GM23338 (cell line): ENCODE data around the gene NTN3. TPM values are rescaled to one million over a fixed set of nuclear protein-coding genes. Genes with fewer than 3 reads are reported as not detected.

ENCODE experiments used
- ATAC-seq: fragments of 200-7000 bp; cut with Tn5 transposase; 3 replicates; pipeline ENCODE4 v1.9.1; 2020
- DNase-seq: peaks from one replicate; pipeline ENCODE4 v3.0.0-alpha.2; 2015; ENCODE audit warnings: low spot score
- H2AFZ ChIP-seq: fragments of 200-600 bp; sonication (generic); 2 replicates; pipeline ENCODE4 v1.8.0; 2016; ENCODE audit warnings: antibody characterized with exemption, mild to moderate bottlenecking, moderate library complexity
- H3F3A ChIP-seq: fragments of 200-600 bp; sonication (generic); replicated peaks from 2 replicates; pipeline ENCODE4 v1.8.0; 2017; ENCODE audit warnings: antibody characterized with exemption, mixed run types, low read depth
- H3K27ac ChIP-seq: fragments of 200-600 bp; sonication (generic); 2 replicates; pipeline ENCODE4 v1.6.1; 2016; ENCODE audit warnings: low read depth
- H3K27me3 ChIP-seq: fragments of 200-600 bp; sonication (generic); 2 replicates; pipeline ENCODE4 v1.8.0; 2016; ENCODE audit warnings: mild to moderate bottlenecking, mixed run types, moderate library complexity; ENCODE audit not compliant: insufficient read depth
- H3K36me3 ChIP-seq: fragments of 200-600 bp; sonication (generic); 2 replicates; pipeline ENCODE4 v1.8.0; 2016; ENCODE audit warnings: mild to moderate bottlenecking; ENCODE audit not compliant: insufficient read depth
- H3K4me1 ChIP-seq: fragments of 200-600 bp; sonication (generic); 2 replicates; pipeline ENCODE4 v1.8.0; 2016; ENCODE audit warnings: mild to moderate bottlenecking, moderate library complexity; ENCODE audit not compliant: insufficient read depth
- H3K4me2 ChIP-seq: fragments of 200-600 bp; sonication (generic); 2 replicates; pipeline ENCODE4 v1.7.1; 2017; ENCODE audit warnings: mixed run types
- H3K4me3 ChIP-seq: fragments of 200-600 bp; sonication (generic); 2 replicates; pipeline ENCODE4 v1.6.1; 2016; ENCODE audit warnings: mixed run types
- H3K79me2 ChIP-seq: fragments of 200-600 bp; sonication (generic); replicated peaks from 2 replicates; pipeline ENCODE4 v1.8.0; 2017; ENCODE audit warnings: mild to moderate bottlenecking; ENCODE audit not compliant: insufficient read depth
- H3K9me2 ChIP-seq: fragments of 200-600 bp; sonication (generic); 2 replicates; pipeline ENCODE4 v1.8.0; 2017; ENCODE audit not compliant: insufficient read depth
- H4K20me1 ChIP-seq: fragments of 200-600 bp; sonication (generic); replicated peaks from 2 replicates; pipeline ENCODE4 v1.8.0; 2017; ENCODE audit warnings: mild to moderate bottlenecking; ENCODE audit not compliant: insufficient read depth
- H3K27ac Mint-ChIP-seq: 2 replicates; pipeline ENCODE4 v1.8.0; 2020; ENCODE audit warnings: inconsistent platforms, mild to moderate bottlenecking, moderate library complexity, mixed read lengths
- H3K27me3 Mint-ChIP-seq: 3 replicates; pipeline ENCODE4 v1.8.0; 2022; ENCODE audit warnings: low read depth, mild to moderate bottlenecking, moderate library complexity, mixed read lengths, inconsistent platforms; ENCODE audit not compliant: insufficient read depth, poor library complexity
- H3K36me3 Mint-ChIP-seq: 3 replicates; pipeline ENCODE4 v1.8.0; 2021; ENCODE audit warnings: low read depth, mild to moderate bottlenecking, inconsistent platforms, moderate library complexity, mixed read lengths
- H3K4me1 Mint-ChIP-seq: 3 replicates; pipeline ENCODE4 v1.8.0; 2020; ENCODE audit warnings: mild to moderate bottlenecking, inconsistent platforms, mixed read lengths
- H3K4me3 Mint-ChIP-seq: 3 replicates; pipeline ENCODE4 v1.8.0; 2021; ENCODE audit warnings: moderate library complexity, mild to moderate bottlenecking, inconsistent platforms, mixed read lengths
- H3K9me3 Mint-ChIP-seq: 3 replicates; pipeline ENCODE4 v1.8.0; 2020; ENCODE audit warnings: moderate library complexity, mild to moderate bottlenecking, inconsistent platforms, mixed read lengths
- CREB1 ChIP-seq: fragments of 250-450 bp; sonication (Bioruptor Pico); IDR thresholded peaks from 2 replicates; pipeline ENCODE4 v1.5.0; 2020; ENCODE audit warnings: low read depth, mild to moderate bottlenecking, moderate library complexity
- CTCF ChIP-seq, 2 experiments: fragments of 200-600 bp in 1 of 2; sonication (generic) in 1 of 2; conservative IDR thresholded peaks; 2 replicates each; pipeline versions ENCODE4 v1.5.1 to v1.6.1; 2016 to 2017; ENCODE audit warnings: antibody characterized with exemption in 2 of 2, low read depth in 2 of 2, mild to moderate bottlenecking in 2 of 2, moderate library complexity in 1 of 2
- ETS1 ChIP-seq: IDR thresholded peaks from 2 replicates; pipeline ENCODE4 v1.6.1; 2016; ENCODE audit warnings: antibody characterized with exemption
- EZH2 ChIP-seq: fragments of 200-600 bp; sonication (generic); IDR thresholded peaks from one replicate; pipeline ENCODE4 v1.8.0; 2017; ENCODE audit warnings: antibody characterized with exemption, mild to moderate bottlenecking, low read depth; ENCODE audit not compliant: unreplicated experiment
- EZH2phosphoT487 ChIP-seq: fragments of 200-600 bp; sonication (generic); IDR thresholded peaks from one replicate; pipeline ENCODE4 v1.8.1; 2018; ENCODE audit warnings: antibody characterized with exemption; ENCODE audit not compliant: unreplicated experiment
- STAT1 ChIP-seq: IDR thresholded peaks from one replicate; pipeline ENCODE4 v1.6.1; 2016; ENCODE audit warnings: antibody characterized with exemption; ENCODE audit not compliant: unreplicated experiment
- ZNF331 ChIP-seq: fragments of 250-450 bp; sonication (Bioruptor Pico); IDR thresholded peaks from 2 replicates; pipeline ENCODE4 v1.5.0; 2020; ENCODE audit warnings: low read depth, mild to moderate bottlenecking, moderate library complexity
- ZNF462 ChIP-seq: fragments of 250-450 bp; sonication (Bioruptor Pico); IDR thresholded peaks from 2 replicates; pipeline ENCODE4 v1.5.0; 2020; ENCODE audit warnings: mild to moderate bottlenecking, moderate library complexity
- polyA plus RNA-seq: library from polyadenylated mRNA; unstranded; fragments of >200 nt; fragmentation: Nextera tagmentation; extraction: Ambion mirVana; gene quantifications from 2 replicates; pipeline ENCODE4 v1.2.1, GENCODE V29; 2016
- total RNA-seq: library from RNA; depleted of rRNA; stranded (reverse); fragments of >200 nt; shearing (Covaris generic); gene quantifications from 2 replicates; pipeline ENCODE4 v1.2.3, GENCODE V29; 2014

Gene NTN3
- total and polyA plus RNA-seq, 2 experiments from 2014 or later: 0.10 to 1.7 TPM

DNA sequence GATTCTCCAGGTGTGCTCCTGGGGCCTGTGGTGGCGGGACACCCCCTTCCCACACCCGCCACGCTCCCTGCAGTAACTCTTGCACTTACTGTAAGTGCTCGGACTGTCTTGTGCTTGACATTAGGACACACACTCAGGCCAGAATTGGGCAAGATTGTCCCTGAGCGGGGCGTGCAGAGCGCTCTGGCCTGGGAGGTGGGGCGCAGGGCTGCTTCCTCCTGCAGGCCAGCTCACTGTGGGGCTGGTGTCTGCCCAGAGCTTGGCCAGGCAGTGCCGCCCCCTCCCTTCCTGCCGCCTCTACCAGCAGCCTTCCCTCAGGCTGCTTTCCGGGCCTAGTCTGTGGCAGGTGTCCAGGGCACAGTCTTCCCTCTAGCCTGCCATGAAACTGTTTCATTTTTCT is 36.6 kb downstream of the NTN3 start:
- H3K4me3 ChIP-seq: no peak overlapping the region
- H3K27ac Mint-ChIP-seq: no peak overlapping the region
- no peak overlapping the region for H3K27ac ChIP-seq
- no peaks in the 10 kb centered on the region; the same call in 2 of the 3 replicates for H3K9me3 Mint-ChIP-seq
- no peaks in the 10 kb centered on the region for H3K9me2 ChIP-seq
- H3K4me1 ChIP-seq: peaks cover 12% of the 10 kb centered on the region; the same call in 1 of the 2 replicates
- no peaks in the 10 kb centered on the region for H3K79me2 ChIP-seq
- H2AFZ ChIP-seq: no peak overlapping the region
- no peaks in the 10 kb centered on the region for H3K36me3 ChIP-seq
- H3F3A ChIP-seq: peaks cover 7% of the 10 kb centered on the region; the same call in 1 of the 2 replicates
- peaks cover 20% of the 10 kb centered on the region for H3K4me1 Mint-ChIP-seq
- H3K4me2 ChIP-seq: no peak overlapping the region
- no peak for TF ChIP-seq ZNF331 (CRISPR knock-in tag)
- TF ChIP-seq ETS1: no peak
- TF ChIP-seq ZNF462 (CRISPR knock-in tag): no peak
- TF ChIP-seq CTCF (conservative IDR thresholded peaks at IDR 0.05; ENCODE audit: low read depth in 2 of 2): no peak
- no peak for TF ChIP-seq STAT1
- no peak for TF ChIP-seq EZH2phosphoT487
- TF ChIP-seq EZH2: no peak
- no peak for TF ChIP-seq CREB1 (CRISPR knock-in tag)
- DNase-seq (no peak), ATAC-seq (no peak)
- H3K4me3 Mint-ChIP-seq: no peak overlapping the region
- no peaks in the 10 kb centered on the region for H4K20me1 ChIP-seq
- no peaks in the 10 kb centered on the region for H3K27me3 ChIP-seq
- peaks cover 24% of the 10 kb centered on the region for H3K27me3 Mint-ChIP-seq
- no peaks in the 10 kb centered on the region for H3K36me3 Mint-ChIP-seq
